Sigmoid colon (tissue), 7 donors: ENCODE measurements around the gene FTL. TPM values are rescaled to one million over a fixed set of nuclear protein-coding genes. Genes with fewer than 3 reads are reported as not detected.
A peak's percentile ranks its signal among the peaks of the same experiment; 100 is the strongest.

Source experiments
- DNase-seq: peaks from one replicate; pipeline ENCODE4 v3.0.0-alpha.2; 2019
- H3K27ac ChIP-seq, 4 donors: fragments of 200-600 bp; sonication (generic); one replicate each; pipeline ENCODE4 v1.5.1; 2016 to 2019; ENCODE audit warnings: mild to moderate bottlenecking in 1 of 4
- H3K27me3 ChIP-seq, 3 donors: fragments of 200-600 bp; sonication (generic); one replicate each; pipeline ENCODE4 v1.5.1; 2019; ENCODE audit warnings: mild to moderate bottlenecking in 1 of 3
- H3K36me3 ChIP-seq, 4 donors: fragments of 200-600 bp; sonication (generic); one replicate each; pipeline ENCODE4 v1.5.1; 2016 to 2019
- H3K4me1 ChIP-seq, 4 donors: fragments of 200-600 bp; sonication (generic); one replicate each; pipeline ENCODE4 v1.5.1; 2017 to 2019
- H3K4me3 ChIP-seq, 4 donors: fragments of 200-600 bp; sonication (generic); one replicate each; pipeline ENCODE4 v1.5.1; 2017 to 2019; ENCODE audit warnings: mild to moderate bottlenecking in 2 of 4, moderate library complexity in 1 of 4
- H3K9me3 ChIP-seq, 4 donors: fragments of 200-600 bp in 3 of 4; sonication (generic) in 3 of 4; one replicate each; pipeline versions ENCODE4 v1.5.1 to v1.6.1; 2013 to 2019
- EP300 ChIP-seq, 4 donors: sonication (generic); formaldehyde crosslinking; IDR thresholded peaks; one replicate each; pipeline ENCODE4 v1.6.1; 2017; ENCODE audit warnings: antibody characterized with exemption in 4 of 4
- POLR2A ChIP-seq, 2 donors: fragments of 450-650 bp; IDR thresholded peaks; one replicate each; pipeline ENCODE4 v1.6.1; 2016; ENCODE audit warnings: antibody characterized with exemption in 2 of 2, mild to moderate bottlenecking in 2 of 2, moderate library complexity in 2 of 2
- POLR2AphosphoS5 ChIP-seq, 4 donors: sonication (generic); formaldehyde crosslinking; IDR thresholded peaks; one replicate each; pipeline ENCODE4 v1.6.1; 2017; ENCODE audit warnings: antibody characterized with exemption in 4 of 4
- WGBS, 2 donors: extraction: QIAGEN DNeasy Blood & Tissue Kit; methylation state at CpG; one replicate each; pipeline ENCODE4 v1.1.7; 2013; 5-methylcytosine and 5-hydroxymethylcytosine counted together
- intact Hi-C: fragments of 100-400 bp; cut with DNase I; formaldehyde crosslinking; loops from one replicate; pipeline ENCODE4 v1.15.1; 2023
- polyA plus RNA-seq, 3 donors: library from polyadenylated mRNA; stranded (reverse); fragments of 200-250 nt; gene quantifications; one replicate each; pipeline ENCODE4 v1.2.3, GENCODE V29; 2013
- total RNA-seq, 4 donors: library from RNA; depleted of rRNA; stranded (reverse); fragments of >200 nt; gene quantifications; one replicate each; pipeline ENCODE4 v1.1.0, GENCODE V29; 2016
- TF ChIP-seq, protein P1 (sequence below), 4 experiments: fragments of 450-650 bp in 3 of 4; fragments of 200-600 bp in 1 of 4; IDR thresholded peaks; one replicate each; pipeline ENCODE4 v1.5.1; 2016 to 2019; ENCODE audit warnings: antibody characterized with exemption in 4 of 4, mild to moderate bottlenecking in 3 of 4, moderate library complexity in 2 of 4
- donor health status: healthy with polysubstance abuse.
- donor health status: Bipolar disorder and iron deficiency.
- donor health status: healthy.

FTL gene
- total and polyA plus RNA-seq, 7 donors = 2,871 to 9,923 (median 3,503) TPM

DNA sequence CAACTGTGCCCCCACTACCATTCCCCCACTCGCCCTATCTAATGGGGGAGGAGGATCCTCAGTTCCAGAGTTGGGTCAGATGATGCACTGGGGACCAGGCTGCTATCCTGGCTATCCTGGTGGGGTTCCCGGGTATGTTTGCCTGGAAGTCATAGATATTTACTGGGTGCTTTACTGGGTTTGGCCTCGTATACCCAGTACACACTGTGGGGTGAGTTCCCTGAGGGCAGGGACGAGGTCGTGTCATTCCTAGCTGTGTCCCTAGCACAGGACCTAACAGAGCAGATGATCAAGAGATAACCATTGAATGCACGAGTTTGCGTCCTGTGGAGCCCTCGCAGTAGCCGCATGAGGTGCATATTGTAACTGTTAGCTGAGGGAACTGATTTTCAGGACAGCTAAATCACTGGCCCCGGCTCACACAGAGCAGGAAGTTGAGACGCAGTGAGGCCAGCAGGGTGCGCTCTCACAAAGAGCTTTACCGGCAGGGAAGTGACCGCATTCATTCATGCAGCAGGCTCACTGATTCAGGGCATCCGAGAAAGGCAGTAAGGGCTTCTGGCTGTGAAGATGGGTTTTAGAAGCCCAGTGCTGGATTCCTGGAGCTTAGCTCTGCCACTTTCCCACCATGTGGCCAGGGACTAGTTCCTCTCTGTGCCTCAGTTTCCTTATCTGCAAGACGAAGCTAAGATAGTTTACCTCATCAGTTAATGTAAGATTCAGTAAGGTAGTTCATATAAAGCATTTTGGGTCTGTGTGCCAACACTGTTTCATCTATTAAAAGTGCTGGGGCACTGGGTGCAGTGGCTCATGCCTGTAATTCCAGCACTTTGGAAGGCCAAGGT is 34.6 kb downstream of the FTL start:
- DNase-seq = no peak
- no peaks in the 10 kb centered on the region for H3K9me3 ChIP-seq
- no peaks in the 10 kb centered on the region for H3K27me3 ChIP-seq
- no peak overlapping the region for H3K27ac ChIP-seq
- 54 to 66% methylated on average over 16 of the region's 16 CpGs for WGBS, 2 donors
- peaks cover 0 to 7% (median 6%) of the 10 kb centered on the region in 4 donors for H3K4me1 ChIP-seq
- TF ChIP-seq, protein P1, sequence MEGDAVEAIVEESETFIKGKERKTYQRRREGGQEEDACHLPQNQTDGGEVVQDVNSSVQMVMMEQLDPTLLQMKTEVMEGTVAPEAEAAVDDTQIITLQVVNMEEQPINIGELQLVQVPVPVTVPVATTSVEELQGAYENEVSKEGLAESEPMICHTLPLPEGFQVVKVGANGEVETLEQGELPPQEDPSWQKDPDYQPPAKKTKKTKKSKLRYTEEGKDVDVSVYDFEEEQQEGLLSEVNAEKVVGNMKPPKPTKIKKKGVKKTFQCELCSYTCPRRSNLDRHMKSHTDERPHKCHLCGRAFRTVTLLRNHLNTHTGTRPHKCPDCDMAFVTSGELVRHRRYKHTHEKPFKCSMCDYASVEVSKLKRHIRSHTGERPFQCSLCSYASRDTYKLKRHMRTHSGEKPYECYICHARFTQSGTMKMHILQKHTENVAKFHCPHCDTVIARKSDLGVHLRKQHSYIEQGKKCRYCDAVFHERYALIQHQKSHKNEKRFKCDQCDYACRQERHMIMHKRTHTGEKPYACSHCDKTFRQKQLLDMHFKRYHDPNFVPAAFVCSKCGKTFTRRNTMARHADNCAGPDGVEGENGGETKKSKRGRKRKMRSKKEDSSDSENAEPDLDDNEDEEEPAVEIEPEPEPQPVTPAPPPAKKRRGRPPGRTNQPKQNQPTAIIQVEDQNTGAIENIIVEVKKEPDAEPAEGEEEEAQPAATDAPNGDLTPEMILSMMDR (IDR thresholded peaks at IDR 0.05) = peak in 3 of 4 experiments; percentile 33 to 49 (median 34)
- no peak for TF ChIP-seq POLR2AphosphoS5 (IDR thresholded peaks at IDR 0.05)
- peaks cover 0 to 32% (median 5%) of the 10 kb centered on the region in 4 donors for H3K36me3 ChIP-seq
- intact Hi-C loops = no loop called here
- H3K4me3 ChIP-seq = no peak overlapping the region

DNA sequence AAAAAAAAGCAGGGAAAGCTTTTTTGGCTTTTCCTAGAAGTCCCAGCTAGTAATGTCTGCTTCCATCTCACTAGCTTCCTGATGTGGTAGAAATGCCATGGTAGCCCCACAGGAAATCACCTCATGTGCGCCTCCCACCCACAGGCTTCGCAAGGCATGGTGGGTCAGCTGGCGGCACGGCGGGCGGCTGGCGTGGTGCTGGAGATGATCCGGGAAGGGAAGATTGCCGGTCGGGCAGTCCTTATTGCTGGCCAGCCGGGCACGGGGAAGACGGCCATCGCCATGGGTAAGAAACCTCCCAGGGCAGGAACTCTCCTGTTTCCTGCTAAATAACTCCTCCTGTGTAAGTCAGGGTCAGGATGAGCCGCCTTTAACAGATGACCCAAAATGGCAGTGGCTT is 39.0 kb downstream of the FTL start:
- Histone ChIP-seq H3K27ac (no peak overlapping the region), H3K36me3 (peaks cover 0 to 68% (median 25%) of the 10 kb centered on the region in 4 donors), H3K4me1 (no peaks in the 10 kb centered on the region), H3K4me3 (no peak overlapping the region), H3K27me3 (no peaks in the 10 kb centered on the region), H3K9me3 (no peaks in the 10 kb centered on the region)
- TF ChIP-seq, protein P1 (IDR thresholded peaks at IDR 0.05) = no peak
- no peak for TF ChIP-seq POLR2AphosphoS5 (IDR thresholded peaks at IDR 0.05)
- no peak for TF ChIP-seq EP300 (IDR thresholded peaks at IDR 0.05)
- TF ChIP-seq POLR2A (IDR thresholded peaks at IDR 0.05) = no peak
- no peak for DNase-seq
- intact Hi-C loops = no loop called here
- 98 to 99% methylated on average over 15 of the region's 15 CpGs for WGBS, 2 donors

DNA sequence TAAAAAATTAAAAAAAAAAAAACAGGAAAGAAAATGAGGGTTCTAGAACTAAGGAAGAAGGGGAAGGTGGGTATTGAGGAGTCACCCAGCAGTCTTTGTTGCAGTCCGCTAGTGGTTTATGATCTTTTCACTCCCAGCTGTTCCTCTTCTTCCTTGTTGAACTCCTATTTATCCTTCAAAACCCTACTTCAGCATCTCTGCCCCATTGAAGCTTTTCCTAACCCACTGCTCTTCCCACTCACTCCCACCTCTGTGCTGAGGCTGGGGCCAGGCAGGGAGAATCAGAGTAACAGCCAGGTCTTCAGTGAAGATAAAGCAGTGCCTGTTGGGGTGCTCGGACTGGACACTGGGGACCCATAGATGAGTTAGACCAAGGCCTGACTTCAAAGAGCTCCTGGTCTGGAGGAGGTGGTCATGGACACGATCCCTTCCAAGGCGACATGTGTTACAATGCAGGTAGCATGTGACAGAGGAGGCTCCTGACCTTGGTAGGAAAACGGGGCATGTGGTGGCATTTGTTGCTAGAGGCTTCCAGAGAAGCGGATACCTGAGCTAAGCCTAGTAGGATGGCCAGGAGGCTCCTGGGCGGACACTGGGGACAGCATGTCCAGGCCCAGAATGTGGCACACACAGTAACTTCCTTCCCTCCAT is 40.0 kb downstream of the FTL start:
- no peak for DNase-seq
- 95 to 96% methylated on average over 7 of the region's 7 CpGs for WGBS, 2 donors

DNA sequence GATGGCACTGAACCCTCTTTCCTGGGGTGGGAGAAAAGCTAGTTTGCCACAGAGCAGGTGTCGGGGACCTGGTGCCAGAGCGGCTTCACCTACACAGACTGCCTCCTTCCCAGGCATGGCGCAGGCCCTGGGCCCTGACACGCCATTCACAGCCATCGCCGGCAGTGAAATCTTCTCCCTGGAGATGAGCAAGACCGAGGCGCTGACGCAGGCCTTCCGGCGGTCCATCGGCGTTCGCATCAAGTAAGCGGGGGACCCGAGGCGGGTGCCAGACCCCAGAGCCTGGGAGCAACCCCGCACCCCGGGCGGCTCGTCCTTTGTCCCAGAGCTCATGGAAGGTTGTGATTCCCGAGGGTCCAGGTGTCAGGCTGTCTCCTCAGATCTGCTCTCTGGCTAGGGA is 41.8 kb downstream of the FTL start:
- DNase-seq = no peak
- no peak overlapping the region for H3K4me3 ChIP-seq
- H3K36me3 ChIP-seq = peaks cover 15 to 91% (median 38%) of the 10 kb centered on the region in 4 donors
- H3K27ac ChIP-seq = no peak overlapping the region
- TF ChIP-seq POLR2A (IDR thresholded peaks at IDR 0.05) (no peak), EP300 (IDR thresholded peaks at IDR 0.05) (no peak), POLR2AphosphoS5 (IDR thresholded peaks at IDR 0.05) (no peak)
- TF ChIP-seq, protein P1 (IDR thresholded peaks at IDR 0.05) = no peak
- H3K4me1 ChIP-seq = no peaks in the 10 kb centered on the region
- intact Hi-C loops = no loop called here
- 98% methylated on average over 22 of the region's 22 CpGs for WGBS, 2 donors
- H3K27me3 ChIP-seq = no peaks in the 10 kb centered on the region
- no peaks in the 10 kb centered on the region for H3K9me3 ChIP-seq

More for the DNA sequence above, 40.0 kb downstream of the FTL start:
- TF ChIP-seq POLR2AphosphoS5 (IDR thresholded peaks at IDR 0.05) (no peak), POLR2A (IDR thresholded peaks at IDR 0.05) (no peak), EP300 (IDR thresholded peaks at IDR 0.05) (no peak)
- TF ChIP-seq, protein P1 (IDR thresholded peaks at IDR 0.05) = no peak
- H3K27ac ChIP-seq = no peak overlapping the region
- intact Hi-C loops = no loop called here
- H3K4me1 ChIP-seq = no peaks in the 10 kb centered on the region
- H3K9me3 ChIP-seq = no peaks in the 10 kb centered on the region
- no peak overlapping the region for H3K4me3 ChIP-seq
- H3K27me3 ChIP-seq = no peaks in the 10 kb centered on the region
- peaks cover 7 to 78% (median 28%) of the 10 kb centered on the region in 4 donors for H3K36me3 ChIP-seq
